PC-3 (cell line): ENCODE data around the gene TTYH2.

Experiments used
- EZH2phosphoT487 ChIP-seq: fragments of 300-600 bp; sonication (generic); IDR thresholded peaks from 2 replicates; pipeline ENCODE4 v1.6.1; 2018; ENCODE audit warnings: mild to moderate bottlenecking, antibody characterized with exemption, low read length, borderline replicate concordance
- TF ChIP-seq, protein P1 (sequence below): fragments of 300-600 bp; sonication (generic); conservative IDR thresholded peaks from 2 replicates; pipeline ENCODE4 v1.5.1; 2017; ENCODE audit warnings: antibody characterized with exemption, low read depth, mild to moderate bottlenecking, low read length

DNA sequence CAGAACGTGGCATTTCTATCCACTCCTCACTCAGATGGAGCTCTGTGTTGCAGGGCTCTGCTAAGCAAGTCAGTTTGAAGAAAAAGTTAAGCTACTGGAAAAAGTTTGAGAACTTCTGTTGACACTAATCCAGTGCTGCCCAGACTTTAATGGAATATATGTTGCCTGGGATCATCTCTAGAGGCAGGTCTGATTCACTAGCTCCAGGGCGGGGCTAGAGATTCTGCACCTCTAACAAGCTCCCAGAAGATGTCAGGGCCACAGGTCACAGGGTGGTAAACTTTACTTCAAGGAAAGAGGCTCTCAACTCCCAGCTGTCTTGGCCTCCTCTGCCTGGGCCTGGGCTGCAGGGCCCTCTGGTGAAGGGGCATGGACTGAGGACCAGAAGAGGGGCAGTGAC is 6.8 kb downstream of the TTYH2 start:
- TF ChIP-seq, protein P1, sequence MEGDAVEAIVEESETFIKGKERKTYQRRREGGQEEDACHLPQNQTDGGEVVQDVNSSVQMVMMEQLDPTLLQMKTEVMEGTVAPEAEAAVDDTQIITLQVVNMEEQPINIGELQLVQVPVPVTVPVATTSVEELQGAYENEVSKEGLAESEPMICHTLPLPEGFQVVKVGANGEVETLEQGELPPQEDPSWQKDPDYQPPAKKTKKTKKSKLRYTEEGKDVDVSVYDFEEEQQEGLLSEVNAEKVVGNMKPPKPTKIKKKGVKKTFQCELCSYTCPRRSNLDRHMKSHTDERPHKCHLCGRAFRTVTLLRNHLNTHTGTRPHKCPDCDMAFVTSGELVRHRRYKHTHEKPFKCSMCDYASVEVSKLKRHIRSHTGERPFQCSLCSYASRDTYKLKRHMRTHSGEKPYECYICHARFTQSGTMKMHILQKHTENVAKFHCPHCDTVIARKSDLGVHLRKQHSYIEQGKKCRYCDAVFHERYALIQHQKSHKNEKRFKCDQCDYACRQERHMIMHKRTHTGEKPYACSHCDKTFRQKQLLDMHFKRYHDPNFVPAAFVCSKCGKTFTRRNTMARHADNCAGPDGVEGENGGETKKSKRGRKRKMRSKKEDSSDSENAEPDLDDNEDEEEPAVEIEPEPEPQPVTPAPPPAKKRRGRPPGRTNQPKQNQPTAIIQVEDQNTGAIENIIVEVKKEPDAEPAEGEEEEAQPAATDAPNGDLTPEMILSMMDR: no peak
- no peak for TF ChIP-seq EZH2phosphoT487
